NCI-H524 treated with DMSO at 0.1 percent for 48 hours (cell line): ENCODE data around the gene CD14.
"Not testable (repeated sequence)": the region's sequence is repeated elsewhere in the genome, so short reads cannot be mapped to it uniquely, and the experiment has no call there.

Experiments
- DNase-seq: peaks from one replicate; lab custom pipeline; 2025; lab: John Stamatoyannopoulos, UW

Gene CD14

GRCh38 chr5:140635291-140636257 lies 2.6 kb upstream of the CD14 start:
- no peak for DNase-seq

GRCh38 chr5:140634103-140634502 lies 1.1 kb upstream of the CD14 start:
- DNase-seq: no peak

GRCh38 chr5:140633501-140633900 lies 526 bp upstream of the CD14 start:
- DNase-seq: no peak

- DNase-seq: no peak
These were observed 482 bp downstream of the CD14 start for GRCh38 chr5:140632366-140633020.

GRCh38 chr5:140631831-140632365 lies 1.1 kb downstream of the CD14 start:
- DNase-seq: no peak

GRCh38 chr5:140631036-140631417 lies 1.9 kb downstream of the CD14 start:
- no peak for DNase-seq

GRCh38 chr5:140630292-140631035 lies 2.5 kb downstream of the CD14 start:
- DNase-seq: no peak

GRCh38 chr5:140628711-140629110 lies 4.3 kb downstream of the CD14 start:
- no peak for DNase-seq

GRCh38 chr5:140627972-140628371 lies 5.0 kb downstream of the CD14 start:
- DNase-seq: no peak

GRCh38 chr5:140624886-140625285 lies 8.1 kb downstream of the CD14 start:
- DNase-seq: not testable (repeated sequence)

- not testable (repeated sequence) for DNase-seq
These were observed 9.9 kb downstream of the CD14 start for GRCh38 chr5:140623061-140623460.

- DNase-seq: no peak
These were observed 10.7 kb downstream of the CD14 start for GRCh38 chr5:140622301-140622700.

GRCh38 chr5:140611020-140611521 lies 21.9 kb downstream of the CD14 start:
- DNase-seq: no peak

- DNase-seq: no peak
These were observed 23.8 kb downstream of the CD14 start for GRCh38 chr5:140609126-140609525.

GRCh38 chr5:140608722-140609121 lies 24.3 kb downstream of the CD14 start:
- no peak for DNase-seq

GRCh38 chr5:140607031-140607430 lies 25.9 kb downstream of the CD14 start:
- DNase-seq: no peak

GRCh38 chr5:140605879-140606278 lies 27.1 kb downstream of the CD14 start:
- no peak for DNase-seq

- no peak for DNase-seq
These were observed 29.2 kb downstream of the CD14 start for GRCh38 chr5:140603734-140604133.

GRCh38 chr5:140603446-140603698 lies 29.6 kb downstream of the CD14 start:
- not testable (repeated sequence) for DNase-seq

- DNase-seq: no peak
These were observed 30.8 kb downstream of the CD14 start for GRCh38 chr5:140602147-140602546.

GRCh38 chr5:140600096-140600495 lies 32.9 kb downstream of the CD14 start:
- DNase-seq: no peak

- DNase-seq: no peak
These were observed 34.1 kb downstream of the CD14 start for GRCh38 chr5:140598836-140599235.
